ENCODE results near the gene PHOX2A. TPM values are rescaled to one million over a fixed set of nuclear protein-coding genes. Genes with fewer than 3 reads are reported as not detected.

The PHOX2A gene
- total and polyA plus RNA-seq, 2 donors (not counting 1 experiment from before 2014, with no cell fraction given), result not detected

- no peaks in the 10 kb centered on the region for H3K9me3 Mint-ChIP-seq (ENCODE audit: insufficient read depth)
- H3K4me2 ChIP-seq (replicated peaks; ENCODE audit: low read depth, low read length, poor library complexity, severe bottlenecking), result no peak overlapping the region
- no peaks in the 10 kb centered on the region for H4K20me1 ChIP-seq (ENCODE audit: control insufficient read depth, insufficient read depth, low read length, poor library complexity, severe bottlenecking)
- H3K27me3 ChIP-seq (replicated peaks in 1 of 4; ENCODE audit: control extremely low read depth in 1 of 4, control insufficient read depth in 3 of 4, insufficient read depth in 4 of 4, low read length in 3 of 4), result no peaks in the 10 kb centered on the region
- no peaks in the 10 kb centered on the region for H3K9me3 ChIP-seq (ENCODE audit: control extremely low read depth in 1 of 3, control insufficient read depth in 2 of 3, insufficient read depth in 1 of 3, low read length in 2 of 3)
- intact Hi-C loops (cut with micrococcal nuclease), result no loop called here
- ATAC-seq (ENCODE audit: low read depth) (no peak), DNase-seq (no peak)
- H3K4me1 ChIP-seq (ENCODE audit: control insufficient read depth in 2 of 2, insufficient read depth in 2 of 2, low read length in 2 of 2), result peaks cover 9 to 17% of the 10 kb centered on the region in 2 donors
- H3K79me2 ChIP-seq (ENCODE audit: control insufficient read depth, insufficient read depth, low read length), result no peaks in the 10 kb centered on the region
- H3K4me3 Mint-ChIP-seq, result no peak overlapping the region
- no peak overlapping the region for H3K4me3 ChIP-seq (ENCODE audit: control extremely low read depth in 1 of 5, extremely low read depth in 1 of 5, insufficient read depth in 1 of 5, low read depth in 2 of 5, low read length in 4 of 5)
- POLR2A ChIA-PET, result no interaction called here
- no peak overlapping the region for H3K27ac ChIP-seq (ENCODE audit: low read length in 2 of 2)
- peaks cover 0 to 93% of the 10 kb centered on the region in 2 experiments for H3K36me3 ChIP-seq (replicated peaks in 1 of 2; ENCODE audit: control extremely low read depth in 1 of 2, control insufficient read depth in 1 of 2, extremely low read depth in 1 of 2, insufficient read depth in 2 of 2, low read length in 1 of 2)
- H3K4me1 Mint-ChIP-seq, result peaks cover 14% of the 10 kb centered on the region
- WGBS (ENCODE audit: insufficient coverage), result 100% methylated on average over 5 of the region's 13 CpGs
- H2AFZ ChIP-seq (ENCODE audit: insufficient read depth, low read depth, low read length, poor library complexity, severe bottlenecking), result no peak overlapping the region
- no peak for TF ChIP-seq EZH2 (IDR thresholded peaks at IDR 0.05; ENCODE audit: borderline replicate concordance, insufficient read depth, low read depth, low read length, poor library complexity, severe bottlenecking)
- no peak for TF ChIP-seq CTCF (IDR thresholded peaks at IDR 0.05)
- no peaks in the 10 kb centered on the region for H3K27me3 Mint-ChIP-seq
- CTCF ChIA-PET, result no interaction called here
- peak overlapping the region; percentile 56 for H3K27ac Mint-ChIP-seq
- no peak overlapping the region for H3K9ac ChIP-seq (ENCODE audit: low read length)
Observed at GRCh38 chr11:72233056-72233772, 10.8 kb downstream of the PHOX2A start.

GRCh38 chr11:72232260-72233055, 11.5 kb downstream of the PHOX2A start:
- Mint-ChIP-seq H3K27ac (no peak overlapping the region), H3K4me1 (peaks cover 14% of the 10 kb centered on the region), H3K9me3 (ENCODE audit: insufficient read depth) (no peaks in the 10 kb centered on the region), H3K27me3 (no peaks in the 10 kb centered on the region), H3K4me3 (no peak overlapping the region)
- Histone ChIP-seq H3K9ac (ENCODE audit: low read length) (no peak overlapping the region), H3K27ac (ENCODE audit: low read length in 2 of 2) (no peak overlapping the region), H3K4me1 (ENCODE audit: control insufficient read depth in 2 of 2, insufficient read depth in 2 of 2, low read length in 2 of 2) (peaks cover 9 to 17% of the 10 kb centered on the region in 2 donors), H3K4me2 (replicated peaks; ENCODE audit: low read depth, low read length, poor library complexity, severe bottlenecking) (no peak overlapping the region), H3K36me3 (replicated peaks in 1 of 2; ENCODE audit: control extremely low read depth in 1 of 2, control insufficient read depth in 1 of 2, extremely low read depth in 1 of 2, insufficient read depth in 2 of 2, low read length in 1 of 2) (peaks cover 0 to 85% of the 10 kb centered on the region in 2 experiments), H3K4me3 (ENCODE audit: control extremely low read depth in 1 of 5, extremely low read depth in 1 of 5, insufficient read depth in 1 of 5, low read depth in 2 of 5, low read length in 4 of 5) (no peak overlapping the region), H2AFZ (ENCODE audit: insufficient read depth, low read depth, low read length, poor library complexity, severe bottlenecking) (no peak overlapping the region), H3K27me3 (replicated peaks in 1 of 4; ENCODE audit: control extremely low read depth in 1 of 4, control insufficient read depth in 3 of 4, insufficient read depth in 4 of 4, low read length in 3 of 4) (no peaks in the 10 kb centered on the region), H4K20me1 (ENCODE audit: control insufficient read depth, insufficient read depth, low read length, poor library complexity, severe bottlenecking) (no peaks in the 10 kb centered on the region), H3K79me2 (ENCODE audit: control insufficient read depth, insufficient read depth, low read length) (no peaks in the 10 kb centered on the region), H3K9me3 (ENCODE audit: control extremely low read depth in 1 of 3, control insufficient read depth in 2 of 3, insufficient read depth in 1 of 3, low read length in 2 of 3) (no peaks in the 10 kb centered on the region)
- ATAC-seq (ENCODE audit: low read depth), result no peak
- 95% methylated on average over 17 of the region's 18 CpGs for WGBS (ENCODE audit: insufficient coverage)
- no peak for DNase-seq
- TF ChIP-seq EZH2 (IDR thresholded peaks at IDR 0.05; ENCODE audit: borderline replicate concordance, insufficient read depth, low read depth, low read length, poor library complexity, severe bottlenecking) (no peak), CTCF (IDR thresholded peaks at IDR 0.05) (no peak)
- ChIA-PET POLR2A (no interaction called here), CTCF (no interaction called here)
- intact Hi-C loops (cut with micrococcal nuclease), result no loop called here
